Bronchial epithelial cell (primary cell): Measurements from ENCODE around the gene CHST3. TPM values are rescaled to one million over a fixed set of nuclear protein-coding genes. Genes with fewer than 3 reads are reported as not detected.

Source experiments
- DNase-seq: peaks from one replicate; pipeline ENCODE4 v3.0.0-alpha.2; 2010; ENCODE audit warnings: low read depth
- FAIRE-seq: peaks from 2 replicates; lab custom pipeline; 2011; peaks lifted over from hg19 to GRCh38; lab: Jason Lieb, UNC
- H3K27me3 ChIP-seq: 2 replicates; pipeline ENCODE4 v1.5.1; 2011; ENCODE audit warnings: low read length; ENCODE audit not compliant: control insufficient read depth, insufficient read depth
- H3K36me3 ChIP-seq: 2 replicates; pipeline ENCODE4 v1.5.1; 2011; ENCODE audit warnings: low read length; ENCODE audit not compliant: control insufficient read depth, insufficient read depth
- H3K4me3 ChIP-seq: 2 replicates; pipeline ENCODE4 v1.5.1; 2011; ENCODE audit warnings: mild to moderate bottlenecking, low read depth, low read length, control low read depth
- CTCF ChIP-seq: IDR thresholded peaks from 2 replicates; pipeline ENCODE4 v1.5.1; 2011; ENCODE audit warnings: mild to moderate bottlenecking, moderate library complexity, low read length, control low read depth, inconsistent platforms; ENCODE audit not compliant: insufficient read depth, severe bottlenecking
- total RNA-seq: library from RNA; depleted of rRNA; stranded (reverse); fragments of >200 nt; gene quantifications from 2 replicates; pipeline ENCODE4 v1.2.1, GENCODE V29; 2014

CHST3 gene
- total RNA-seq, 1 donor from 2014 or later = 16.6 TPM

DNA sequence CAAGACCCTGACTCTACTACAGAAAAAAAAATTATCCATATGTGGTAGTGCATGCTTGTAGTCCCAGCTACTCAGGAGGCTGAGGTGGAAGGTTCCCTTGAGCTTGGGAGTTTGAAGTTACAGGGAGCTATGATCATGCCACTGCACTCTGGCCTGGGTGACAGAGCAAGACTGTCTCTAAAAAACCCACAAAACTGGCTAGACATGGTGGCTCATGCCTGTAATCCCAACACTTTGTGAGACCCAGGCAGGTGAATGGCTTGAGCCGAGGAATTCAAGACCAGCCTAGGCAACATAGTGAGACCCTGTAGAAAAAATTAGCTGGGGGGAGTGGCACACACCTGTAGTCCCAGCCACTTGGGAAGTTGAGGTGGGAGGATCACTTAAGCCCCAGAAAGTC lies 32.9 kb upstream of the CHST3 start:
- DNase-seq (no peak), FAIRE-seq (no peak)
- no peak for TF ChIP-seq CTCF
- Histone ChIP-seq H3K4me3 (no peak overlapping the region), H3K36me3 (no peaks in the 10 kb centered on the region), H3K27me3 (no peaks in the 10 kb centered on the region)

- TF ChIP-seq CTCF = no peak
Observed at GRCh38 chr10:71933651-71934050, 30.5 kb upstream of the CHST3 start.

DNA sequence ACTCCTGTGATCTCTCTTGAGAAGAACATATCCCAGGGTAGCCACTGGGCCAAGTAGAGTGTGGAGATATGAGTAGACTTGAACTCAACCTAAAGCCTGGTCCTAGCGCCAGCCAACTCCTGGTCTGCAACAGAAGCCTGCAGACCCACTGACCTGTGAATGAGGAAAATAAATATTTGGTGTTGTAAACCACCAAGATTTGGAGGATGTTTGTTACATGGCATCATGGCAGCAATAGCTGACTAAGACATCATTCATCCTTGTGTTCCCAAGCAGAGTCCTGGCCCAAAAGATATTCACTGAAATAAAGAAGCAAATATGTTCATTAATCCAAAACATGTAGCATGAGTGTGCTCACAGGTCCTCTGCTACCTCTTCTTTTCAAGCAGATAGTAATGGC lies 26.0 kb upstream of the CHST3 start:
- TF ChIP-seq CTCF = no peak

More at GRCh38 chr10:71933651-71934050, 30.5 kb upstream of the CHST3 start:
- Histone ChIP-seq H3K4me3 (no peak overlapping the region), H3K36me3 (no peaks in the 10 kb centered on the region), H3K27me3 (no peaks in the 10 kb centered on the region)
- DNase-seq = no peak
- FAIRE-seq = no peak

GRCh38 chr10:71939304-71939703 lies 24.9 kb upstream of the CHST3 start:
- FAIRE-seq = no peak
- Histone ChIP-seq H3K27me3 (no peaks in the 10 kb centered on the region), H3K36me3 (no peaks in the 10 kb centered on the region), H3K4me3 (no peak overlapping the region)
- no peak for DNase-seq
- TF ChIP-seq CTCF = no peak

More for the DNA sequence above, 26.0 kb upstream of the CHST3 start:
- Histone ChIP-seq H3K4me3 (no peak overlapping the region), H3K36me3 (no peaks in the 10 kb centered on the region), H3K27me3 (no peaks in the 10 kb centered on the region)
- no peak for DNase-seq
- no peak for FAIRE-seq

- H3K4me3 ChIP-seq = no peak overlapping the region
- no peaks in the 10 kb centered on the region for H3K27me3 ChIP-seq
- DNase-seq (no peak), FAIRE-seq (no peak)
- H3K36me3 ChIP-seq = no peaks in the 10 kb centered on the region
- TF ChIP-seq CTCF = no peak
Observed at GRCh38 chr10:71939861-71940474, 24.2 kb upstream of the CHST3 start.

- TF ChIP-seq CTCF = no peak
- no peaks in the 10 kb centered on the region for H3K27me3 ChIP-seq
- no peak for DNase-seq
- no peak for FAIRE-seq
- no peak overlapping the region for H3K4me3 ChIP-seq
- H3K36me3 ChIP-seq = no peaks in the 10 kb centered on the region
Observed at GRCh38 chr10:71940752-71941151, 23.4 kb upstream of the CHST3 start.
